Measurements from ENCODE around the gene CAND2.

- no peak for TF ChIP-seq EP300 (IDR thresholded peaks at IDR 0.05; ENCODE audit: low read length)
- no peak for TF ChIP-seq KDM1A (IDR thresholded peaks at IDR 0.05)
- TF ChIP-seq CTCF (IDR thresholded peaks at IDR 0.05 in 2 of 3, conservative IDR thresholded peaks at IDR 0.05 in 1 of 3; ENCODE audit: insufficient read depth in 2 of 3, low read depth in 1 of 3, low read length in 3 of 3), result no peak
- TF ChIP-seq PHF21A (IDR thresholded peaks at IDR 0.05; ENCODE audit: borderline replicate concordance, low read depth), result no peak
- no peak for TF ChIP-seq ZBED1 (IDR thresholded peaks at IDR 0.05)
- no peak for TF ChIP-seq ZNF512 (tag; IDR thresholded peaks at IDR 0.05)
- TF ChIP-seq SIRT6 (IDR thresholded peaks at IDR 0.05; ENCODE audit: low read depth, low read length), result no peak
- TF ChIP-seq FOXP1 (CRISPR knock-in tag; IDR thresholded peaks at IDR 0.05), result no peak
- TF ChIP-seq ZNF316 (IDR thresholded peaks at IDR 0.05), result no peak
- TF ChIP-seq ELF4 (CRISPR knock-in tag; IDR thresholded peaks at IDR 0.05), result no peak
- TF ChIP-seq ZZZ3 (IDR thresholded peaks at IDR 0.05), result no peak
These were observed 32.3 kb downstream of the CAND2 start for GRCh38 chr3:12828751-12829150.

Measured in K562 (cell line).